ENCODE data around the gene DES.

- TF ChIP-seq CTCF (IDR thresholded peaks at IDR 0.05) (no peak), POLR2A (IDR thresholded peaks at IDR 0.05) (no peak)
Measured at GRCh38 chr2:219388907-219389156, 29.3 kb upstream of the DES start.

All from body of pancreas (tissue), 4 donors.